ENCODE data around the gene FOCAD.

GRCh38 chr9:21042466-21042865 lies 358.4 kb downstream of the FOCAD start:
- TF ChIP-seq CTCF (IDR thresholded peaks at IDR 0.05), result no peak
- no peak for TF ChIP-seq POLR2AphosphoS5 (IDR thresholded peaks at IDR 0.05)
